Epithelial cell of esophagus (primary cell): Measurements from ENCODE around the gene NR5A2.
A peak's percentile ranks its signal among the peaks of the same experiment; 100 is the strongest.
"Not testable (repeated sequence)": the region's sequence is repeated elsewhere in the genome, so short reads cannot be mapped to it uniquely, and the experiment has no call there.

Experiments
- DNase-seq: peaks from one replicate; pipeline ENCODE4 v3.0.0; 2010; ENCODE audit warnings: low read depth
- H3K4me3 ChIP-seq: 2 replicates; pipeline ENCODE4 v1.5.1; 2011; ENCODE audit warnings: mild to moderate bottlenecking, low read length, control low read depth
- TF ChIP-seq, protein P1 (sequence below): IDR thresholded peaks from 2 replicates; pipeline ENCODE4 v1.5.1; 2011; ENCODE audit warnings: low read depth, mild to moderate bottlenecking, low read length, control low read depth, inconsistent platforms; ENCODE audit not compliant: insufficient read depth; ENCODE audit errors: missing control alignments

Gene NR5A2

GRCh38 chr1:200182701-200183100, 155.2 kb downstream of the NR5A2 start:
- H3K4me3 ChIP-seq = no peak overlapping the region
- DNase-seq = peak; percentile 41
- TF ChIP-seq, protein P1, sequence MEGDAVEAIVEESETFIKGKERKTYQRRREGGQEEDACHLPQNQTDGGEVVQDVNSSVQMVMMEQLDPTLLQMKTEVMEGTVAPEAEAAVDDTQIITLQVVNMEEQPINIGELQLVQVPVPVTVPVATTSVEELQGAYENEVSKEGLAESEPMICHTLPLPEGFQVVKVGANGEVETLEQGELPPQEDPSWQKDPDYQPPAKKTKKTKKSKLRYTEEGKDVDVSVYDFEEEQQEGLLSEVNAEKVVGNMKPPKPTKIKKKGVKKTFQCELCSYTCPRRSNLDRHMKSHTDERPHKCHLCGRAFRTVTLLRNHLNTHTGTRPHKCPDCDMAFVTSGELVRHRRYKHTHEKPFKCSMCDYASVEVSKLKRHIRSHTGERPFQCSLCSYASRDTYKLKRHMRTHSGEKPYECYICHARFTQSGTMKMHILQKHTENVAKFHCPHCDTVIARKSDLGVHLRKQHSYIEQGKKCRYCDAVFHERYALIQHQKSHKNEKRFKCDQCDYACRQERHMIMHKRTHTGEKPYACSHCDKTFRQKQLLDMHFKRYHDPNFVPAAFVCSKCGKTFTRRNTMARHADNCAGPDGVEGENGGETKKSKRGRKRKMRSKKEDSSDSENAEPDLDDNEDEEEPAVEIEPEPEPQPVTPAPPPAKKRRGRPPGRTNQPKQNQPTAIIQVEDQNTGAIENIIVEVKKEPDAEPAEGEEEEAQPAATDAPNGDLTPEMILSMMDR = no peak

- peak; percentile 29 for DNase-seq
- no peak overlapping the region for H3K4me3 ChIP-seq
- TF ChIP-seq, protein P1 = no peak
These were observed 156.1 kb downstream of the NR5A2 start for GRCh38 chr1:200183637-200184036.

DNA sequence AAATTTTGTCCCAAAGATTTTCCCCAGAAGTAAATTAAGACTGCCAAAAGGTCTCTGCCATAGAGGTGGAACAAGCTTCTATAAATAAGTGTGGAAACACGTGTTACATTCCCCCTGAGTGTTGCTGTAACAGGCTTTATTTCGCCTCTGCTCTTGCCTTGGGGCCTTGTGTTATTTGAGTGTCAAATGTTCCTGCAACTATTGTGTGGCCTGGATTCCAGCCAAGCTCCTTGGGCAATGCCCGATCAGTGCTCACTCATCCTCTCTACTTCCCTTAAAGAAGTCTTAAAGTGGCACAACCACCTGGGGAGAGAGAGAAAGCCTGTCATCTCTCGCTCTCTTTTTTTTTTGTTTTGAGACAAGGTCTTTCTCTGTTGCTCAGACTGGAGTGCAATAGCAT, 156.7 kb downstream of the NR5A2 start:
- TF ChIP-seq, protein P1 = no peak
- H3K4me3 ChIP-seq = no peak overlapping the region
- DNase-seq = peak; percentile 99

DNA sequence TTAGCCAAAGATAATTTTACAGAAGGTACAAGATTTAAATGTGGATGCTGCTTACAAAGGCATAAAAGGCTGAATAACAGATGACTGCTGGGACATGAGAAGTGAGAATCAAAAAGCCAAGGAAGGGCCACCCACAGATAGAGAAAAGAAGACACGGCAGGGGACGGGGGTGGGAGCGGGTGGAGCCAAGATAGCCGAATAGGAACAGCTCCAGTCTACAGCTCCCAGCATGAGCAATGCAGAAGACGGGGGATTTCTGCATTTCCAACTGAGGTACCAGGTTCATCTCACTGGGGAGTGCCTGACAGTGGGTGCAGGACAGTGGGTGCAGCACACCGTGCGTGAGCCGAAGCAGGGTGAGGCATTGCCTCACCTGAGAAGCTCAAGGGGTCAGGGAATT, 157.7 kb downstream of the NR5A2 start:
- DNase-seq, H3K4me3 ChIP-seq: not testable (repeated sequence)

DNA sequence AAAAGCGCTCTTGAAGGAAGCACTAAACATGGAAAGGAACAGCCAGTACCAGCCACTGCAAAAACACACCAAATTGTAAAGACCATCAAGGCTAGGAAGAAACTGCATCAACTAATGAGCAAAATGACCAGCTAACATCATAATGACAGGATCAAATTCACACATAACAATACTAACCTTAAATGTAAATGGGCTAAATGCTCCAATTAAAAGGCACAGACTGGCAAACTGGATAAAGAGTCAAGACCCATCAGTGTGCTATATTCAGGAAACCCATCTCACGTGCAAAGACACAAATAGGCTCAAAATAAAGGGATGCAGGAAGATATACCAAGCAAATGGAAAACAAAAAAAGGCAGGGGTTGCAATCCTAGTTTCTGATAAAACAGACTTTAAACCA, 159.8 kb downstream of the NR5A2 start:
- not testable (repeated sequence) for H3K4me3 ChIP-seq, DNase-seq

DNA sequence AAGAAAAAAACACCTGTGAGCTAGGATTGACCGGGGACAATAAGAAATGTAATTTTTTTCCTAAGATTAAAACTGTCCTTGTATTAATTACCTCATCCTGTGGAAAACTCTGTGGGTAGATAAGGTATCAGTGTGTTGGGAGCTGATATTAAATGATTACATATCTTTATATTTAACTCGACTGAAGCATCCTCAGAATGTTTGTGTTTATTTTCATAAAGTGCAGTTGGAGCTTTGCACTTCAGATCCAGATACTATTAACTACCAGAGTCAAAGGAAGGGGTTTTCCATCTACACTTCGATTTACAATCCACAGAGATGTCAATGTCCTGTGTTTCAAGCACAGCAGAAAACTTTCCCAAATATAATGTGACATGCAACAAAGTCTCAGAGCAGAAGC, 164.5 kb downstream of the NR5A2 start:
- TF ChIP-seq, protein P1 = no peak
- H3K4me3 ChIP-seq = no peak overlapping the region
- DNase-seq = no peak

DNA sequence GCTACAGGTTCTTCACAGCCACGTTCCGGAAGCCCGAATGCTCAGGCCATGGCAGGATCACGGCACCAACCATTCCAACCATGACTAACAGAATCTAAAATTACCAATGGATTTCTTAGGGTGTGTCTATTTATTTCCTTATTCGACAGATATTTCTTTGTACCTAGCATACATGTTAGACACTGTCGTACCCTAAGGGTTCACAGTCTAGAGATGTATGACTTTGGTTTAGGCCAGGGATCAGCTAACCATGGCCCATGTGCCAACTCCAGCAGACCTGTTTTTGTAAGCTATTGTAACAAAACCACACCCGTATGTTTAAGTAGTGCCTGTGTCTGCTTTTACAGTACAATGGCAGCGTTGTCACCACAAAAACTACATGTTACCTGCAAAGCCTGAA, 167.0 kb downstream of the NR5A2 start:
- TF ChIP-seq, protein P1 = no peak
- peak; percentile 31 for DNase-seq
- H3K4me3 ChIP-seq = no peak overlapping the region

DNA sequence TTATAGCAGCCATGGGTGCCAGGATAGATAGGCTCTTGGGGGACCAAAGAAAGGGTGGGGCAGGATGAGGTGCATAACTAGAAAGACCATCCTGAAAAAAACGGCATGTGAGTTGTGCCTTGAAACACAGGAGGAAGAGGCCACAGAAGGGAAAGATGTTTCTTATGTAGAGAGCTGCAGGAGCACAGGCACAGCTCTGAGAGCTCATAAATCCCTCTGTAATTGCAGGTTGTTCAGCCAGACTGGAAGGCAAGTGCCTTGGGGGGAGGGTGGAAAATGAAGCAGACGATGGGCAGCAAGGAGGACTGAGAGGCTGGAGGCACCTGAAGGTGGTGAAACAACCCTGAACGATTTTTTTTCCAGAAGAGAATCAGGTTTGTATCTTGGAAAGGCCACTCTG, 170.7 kb downstream of the NR5A2 start:
- no peak overlapping the region for H3K4me3 ChIP-seq
- TF ChIP-seq, protein P1 = no peak
- no peak for DNase-seq
